Esophagus muscularis mucosa (tissue), 4 donors: ENCODE data around the gene KLHL30.

Source experiments
- CTCF ChIP-seq, 3 experiments: fragments of 200-600 bp in 2 of 3; fragments of 450-650 bp in 1 of 3; sonication (generic) in 2 of 3; IDR thresholded peaks; one replicate each; pipeline ENCODE4 v1.5.1; 2017 to 2019; ENCODE audit warnings: antibody characterized with exemption in 3 of 3, mild to moderate bottlenecking in 2 of 3, moderate library complexity in 1 of 3
- EP300 ChIP-seq: sonication (generic); formaldehyde crosslinking; IDR thresholded peaks from one replicate; pipeline ENCODE4 v1.6.1; 2017; ENCODE audit warnings: antibody characterized with exemption
- POLR2A ChIP-seq: fragments of 450-650 bp; IDR thresholded peaks from one replicate; pipeline ENCODE4 v1.6.1; 2017; ENCODE audit warnings: antibody characterized with exemption, moderate library complexity, mild to moderate bottlenecking, low read depth

GRCh38 chr2:238162251-238162845 lies 23.9 kb downstream of the KLHL30 start:
- TF ChIP-seq CTCF (IDR thresholded peaks at IDR 0.05) (no peak), POLR2A (no peak), EP300 (no peak)
